Subcutaneous adipose tissue (tissue), 4 donors: ENCODE measurements around the gene SPIN1. TPM values are rescaled to one million over a fixed set of nuclear protein-coding genes. Genes with fewer than 3 reads are reported as not detected.

Experiments used
- CTCF ChIP-seq: fragments of 450-650 bp; IDR thresholded peaks from one replicate; pipeline ENCODE4 v1.5.1; 2016; ENCODE audit warnings: low read depth, mild to moderate bottlenecking, control low read depth, antibody characterized with exemption, moderate library complexity
- total RNA-seq, 4 donors: library from RNA; depleted of rRNA; stranded (reverse); fragments of >200 nt; gene quantifications; one replicate each; pipeline ENCODE4 v1.1.0, GENCODE V29; 2016

Gene SPIN1
- total RNA-seq, 4 donors from 2014 or later = 55.5 to 67.1 (median 60.4) TPM

GRCh38 chr9:88380118-88380517, 8.1 kb upstream of the SPIN1 start:
- no peak for TF ChIP-seq CTCF

- TF ChIP-seq CTCF = no peak
Measured at GRCh38 chr9:88383176-88383575, 5.1 kb upstream of the SPIN1 start.

- no peak for TF ChIP-seq CTCF
Measured at GRCh38 chr9:88387036-88387551, 1.1 kb upstream of the SPIN1 start.

GRCh38 chr9:88387552-88388202, 567 bp upstream of the SPIN1 start:
- TF ChIP-seq CTCF = no peak

- no peak for TF ChIP-seq CTCF
Measured at GRCh38 chr9:88388886-88389605, 802 bp downstream of the SPIN1 start.

GRCh38 chr9:88390371-88390990, 2.2 kb downstream of the SPIN1 start:
- no peak for TF ChIP-seq CTCF

GRCh38 chr9:88391236-88391635, 3.0 kb downstream of the SPIN1 start:
- no peak for TF ChIP-seq CTCF
